ENCODE data around the gene TRIM58.

DNA sequence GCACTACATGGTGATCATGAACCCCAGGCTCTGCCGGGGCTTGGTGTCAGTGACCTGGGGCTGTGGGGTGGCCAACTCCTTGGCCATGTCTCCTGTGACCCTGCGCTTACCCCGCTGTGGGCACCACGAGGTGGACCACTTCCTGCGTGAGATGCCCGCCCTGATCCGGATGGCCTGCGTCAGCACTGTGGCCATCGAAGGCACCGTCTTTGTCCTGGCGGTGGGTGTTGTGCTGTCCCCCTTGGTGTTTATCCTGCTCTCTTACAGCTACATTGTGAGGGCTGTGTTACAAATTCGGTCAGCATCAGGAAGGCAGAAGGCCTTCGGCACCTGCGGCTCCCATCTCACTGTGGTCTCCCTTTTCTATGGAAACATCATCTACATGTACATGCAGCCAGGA lies 39.0 kb downstream of the TRIM58 start:
- TF ChIP-seq, protein P1, sequence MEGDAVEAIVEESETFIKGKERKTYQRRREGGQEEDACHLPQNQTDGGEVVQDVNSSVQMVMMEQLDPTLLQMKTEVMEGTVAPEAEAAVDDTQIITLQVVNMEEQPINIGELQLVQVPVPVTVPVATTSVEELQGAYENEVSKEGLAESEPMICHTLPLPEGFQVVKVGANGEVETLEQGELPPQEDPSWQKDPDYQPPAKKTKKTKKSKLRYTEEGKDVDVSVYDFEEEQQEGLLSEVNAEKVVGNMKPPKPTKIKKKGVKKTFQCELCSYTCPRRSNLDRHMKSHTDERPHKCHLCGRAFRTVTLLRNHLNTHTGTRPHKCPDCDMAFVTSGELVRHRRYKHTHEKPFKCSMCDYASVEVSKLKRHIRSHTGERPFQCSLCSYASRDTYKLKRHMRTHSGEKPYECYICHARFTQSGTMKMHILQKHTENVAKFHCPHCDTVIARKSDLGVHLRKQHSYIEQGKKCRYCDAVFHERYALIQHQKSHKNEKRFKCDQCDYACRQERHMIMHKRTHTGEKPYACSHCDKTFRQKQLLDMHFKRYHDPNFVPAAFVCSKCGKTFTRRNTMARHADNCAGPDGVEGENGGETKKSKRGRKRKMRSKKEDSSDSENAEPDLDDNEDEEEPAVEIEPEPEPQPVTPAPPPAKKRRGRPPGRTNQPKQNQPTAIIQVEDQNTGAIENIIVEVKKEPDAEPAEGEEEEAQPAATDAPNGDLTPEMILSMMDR (IDR thresholded peaks at IDR 0.05), result no peak
- TF ChIP-seq POLR2A (IDR thresholded peaks at IDR 0.05) (no peak), POLR2AphosphoS5 (IDR thresholded peaks at IDR 0.05) (no peak)

All from prostate gland (tissue), 2 donors.